ENCODE data around the gene BLM.
"Not testable (repeated sequence)": the region's sequence is repeated elsewhere in the genome, so short reads cannot be mapped to it uniquely, and the experiment has no call there.

BLM gene

GRCh38 chr15:90826206-90826885 lies 109.2 kb downstream of the BLM start:
- DNase-seq (ENCODE audit: low read depth); H3K36me3 ChIP-seq (ENCODE audit: control insufficient read depth, insufficient read depth, low read length, severe bottlenecking); H3K4me3 ChIP-seq (ENCODE audit: low read length); H3K4me1 ChIP-seq (ENCODE audit: control insufficient read depth, insufficient read depth, low read length); H3K9ac ChIP-seq (ENCODE audit: low read length); H3K9me3 ChIP-seq (ENCODE audit: control insufficient read depth, low read length): not testable (repeated sequence)
- H3K27me3 ChIP-seq (replicated peaks; ENCODE audit: control insufficient read depth, insufficient read depth, low read length) = peaks cover 14% of the 10 kb centered on the region

- no peak for DNase-seq (ENCODE audit: low read depth)
- Histone ChIP-seq H3K27me3 (replicated peaks; ENCODE audit: control insufficient read depth, insufficient read depth, low read length) (peaks cover 13% of the 10 kb centered on the region), H3K9me3 (ENCODE audit: control insufficient read depth, low read length) (no peaks in the 10 kb centered on the region), H3K4me3 (ENCODE audit: low read length) (no peak overlapping the region), H3K4me1 (ENCODE audit: control insufficient read depth, insufficient read depth, low read length) (no peaks in the 10 kb centered on the region), H3K36me3 (ENCODE audit: control insufficient read depth, insufficient read depth, low read length, severe bottlenecking) (no peaks in the 10 kb centered on the region), H3K9ac (ENCODE audit: low read length) (no peak overlapping the region)
These were observed 109.8 kb downstream of the BLM start for GRCh38 chr15:90826886-90827435.

- no peaks in the 10 kb centered on the region for H3K9me3 ChIP-seq (ENCODE audit: control insufficient read depth, low read length)
- no peaks in the 10 kb centered on the region for H3K4me1 ChIP-seq (ENCODE audit: control insufficient read depth, insufficient read depth, low read length)
- H3K36me3 ChIP-seq (ENCODE audit: control insufficient read depth, insufficient read depth, low read length, severe bottlenecking) = no peaks in the 10 kb centered on the region
- H3K4me3 ChIP-seq (ENCODE audit: low read length) = no peak overlapping the region
- DNase-seq (ENCODE audit: low read depth) = no peak
- peaks cover 10% of the 10 kb centered on the region for H3K27me3 ChIP-seq (replicated peaks; ENCODE audit: control insufficient read depth, insufficient read depth, low read length)
- H3K9ac ChIP-seq (ENCODE audit: low read length) = no peak overlapping the region
These were observed 111.0 kb downstream of the BLM start for GRCh38 chr15:90828111-90828510.

- no peak overlapping the region for H3K4me3 ChIP-seq (ENCODE audit: low read length)
- no peaks in the 10 kb centered on the region for H3K36me3 ChIP-seq (ENCODE audit: control insufficient read depth, insufficient read depth, low read length, severe bottlenecking)
- H3K9me3 ChIP-seq (ENCODE audit: control insufficient read depth, low read length) = no peaks in the 10 kb centered on the region
- H3K27me3 ChIP-seq (replicated peaks; ENCODE audit: control insufficient read depth, insufficient read depth, low read length) = peaks cover 10% of the 10 kb centered on the region
- no peak for DNase-seq (ENCODE audit: low read depth)
- no peaks in the 10 kb centered on the region for H3K4me1 ChIP-seq (ENCODE audit: control insufficient read depth, insufficient read depth, low read length)
- H3K9ac ChIP-seq (ENCODE audit: low read length) = no peak overlapping the region
These were observed 112.0 kb downstream of the BLM start for GRCh38 chr15:90829126-90829525.

GRCh38 chr15:90829942-90830440 lies 112.8 kb downstream of the BLM start:
- no peak overlapping the region for H3K9ac ChIP-seq (ENCODE audit: low read length)
- no peaks in the 10 kb centered on the region for H3K9me3 ChIP-seq (ENCODE audit: control insufficient read depth, low read length)
- H3K36me3 ChIP-seq (ENCODE audit: control insufficient read depth, insufficient read depth, low read length, severe bottlenecking) = no peaks in the 10 kb centered on the region
- H3K27me3 ChIP-seq (replicated peaks; ENCODE audit: control insufficient read depth, insufficient read depth, low read length) = peaks cover 1% of the 10 kb centered on the region
- no peak overlapping the region for H3K4me3 ChIP-seq (ENCODE audit: low read length)
- DNase-seq (ENCODE audit: low read depth) = no peak
- no peaks in the 10 kb centered on the region for H3K4me1 ChIP-seq (ENCODE audit: control insufficient read depth, insufficient read depth, low read length)

GRCh38 chr15:90834626-90835025 lies 117.5 kb downstream of the BLM start:
- Histone ChIP-seq H3K4me1 (ENCODE audit: control insufficient read depth, insufficient read depth, low read length) (peaks cover 2% of the 10 kb centered on the region), H3K27me3 (replicated peaks; ENCODE audit: control insufficient read depth, insufficient read depth, low read length) (no peaks in the 10 kb centered on the region), H3K9me3 (ENCODE audit: control insufficient read depth, low read length) (no peaks in the 10 kb centered on the region), H3K9ac (ENCODE audit: low read length) (no peak overlapping the region), H3K36me3 (ENCODE audit: control insufficient read depth, insufficient read depth, low read length, severe bottlenecking) (no peaks in the 10 kb centered on the region), H3K4me3 (ENCODE audit: low read length) (no peak overlapping the region)
- no peak for DNase-seq (ENCODE audit: low read depth)

GRCh38 chr15:90836296-90836871 lies 119.2 kb downstream of the BLM start:
- Histone ChIP-seq H3K9me3 (ENCODE audit: control insufficient read depth, low read length) (no peaks in the 10 kb centered on the region), H3K36me3 (ENCODE audit: control insufficient read depth, insufficient read depth, low read length, severe bottlenecking) (no peaks in the 10 kb centered on the region), H3K4me3 (ENCODE audit: low read length) (no peak overlapping the region), H3K4me1 (ENCODE audit: control insufficient read depth, insufficient read depth, low read length) (peaks cover 2% of the 10 kb centered on the region), H3K9ac (ENCODE audit: low read length) (no peak overlapping the region), H3K27me3 (replicated peaks; ENCODE audit: control insufficient read depth, insufficient read depth, low read length) (no peaks in the 10 kb centered on the region)
- peak; percentile 66 for DNase-seq (ENCODE audit: low read depth)

GRCh38 chr15:90837094-90837493 lies 119.9 kb downstream of the BLM start:
- H3K4me3 ChIP-seq (ENCODE audit: low read length) = no peak overlapping the region
- no peak for DNase-seq (ENCODE audit: low read depth)
- H3K9ac ChIP-seq (ENCODE audit: low read length) = no peak overlapping the region
- no peaks in the 10 kb centered on the region for H3K27me3 ChIP-seq (replicated peaks; ENCODE audit: control insufficient read depth, insufficient read depth, low read length)
- peaks cover 2% of the 10 kb centered on the region for H3K4me1 ChIP-seq (ENCODE audit: control insufficient read depth, insufficient read depth, low read length)
- H3K36me3 ChIP-seq (ENCODE audit: control insufficient read depth, insufficient read depth, low read length, severe bottlenecking) = no peaks in the 10 kb centered on the region
- H3K9me3 ChIP-seq (ENCODE audit: control insufficient read depth, low read length) = no peaks in the 10 kb centered on the region

- peaks cover 4% of the 10 kb centered on the region for H3K27me3 ChIP-seq (replicated peaks; ENCODE audit: control insufficient read depth, insufficient read depth, low read length)
- no peak for DNase-seq (ENCODE audit: low read depth)
These were observed 121.0 kb downstream of the BLM start for GRCh38 chr15:90838139-90838538.

GRCh38 chr15:90838544-90838943 lies 121.4 kb downstream of the BLM start:
- DNase-seq (ENCODE audit: low read depth) = no peak
- Histone ChIP-seq H3K9ac (ENCODE audit: low read length) (no peak overlapping the region), H3K27me3 (replicated peaks; ENCODE audit: control insufficient read depth, insufficient read depth, low read length) (peaks cover 4% of the 10 kb centered on the region), H3K4me1 (ENCODE audit: control insufficient read depth, insufficient read depth, low read length) (peaks cover 2% of the 10 kb centered on the region), H3K4me3 (ENCODE audit: low read length) (no peak overlapping the region), H3K36me3 (ENCODE audit: control insufficient read depth, insufficient read depth, low read length, severe bottlenecking) (no peaks in the 10 kb centered on the region), H3K9me3 (ENCODE audit: control insufficient read depth, low read length) (no peaks in the 10 kb centered on the region)

More at GRCh38 chr15:90838139-90838538, 121.0 kb downstream of the BLM start:
- no peak overlapping the region for H3K9ac ChIP-seq (ENCODE audit: low read length)
- H3K36me3 ChIP-seq (ENCODE audit: control insufficient read depth, insufficient read depth, low read length, severe bottlenecking) = no peaks in the 10 kb centered on the region
- H3K4me3 ChIP-seq (ENCODE audit: low read length) = no peak overlapping the region
- H3K4me1 ChIP-seq (ENCODE audit: control insufficient read depth, insufficient read depth, low read length) = peaks cover 2% of the 10 kb centered on the region
- H3K9me3 ChIP-seq (ENCODE audit: control insufficient read depth, low read length) = no peaks in the 10 kb centered on the region

- peaks cover 4% of the 10 kb centered on the region for H3K27me3 ChIP-seq (replicated peaks; ENCODE audit: control insufficient read depth, insufficient read depth, low read length)
- no peak overlapping the region for H3K9ac ChIP-seq (ENCODE audit: low read length)
These were observed 122.3 kb downstream of the BLM start for GRCh38 chr15:90839187-90840071.

More at GRCh38 chr15:90839187-90840071, 122.3 kb downstream of the BLM start:
- DNase-seq (ENCODE audit: low read depth) = no peak
- H3K4me1 ChIP-seq (ENCODE audit: control insufficient read depth, insufficient read depth, low read length) = peaks cover 2% of the 10 kb centered on the region
- H3K4me3 ChIP-seq (ENCODE audit: low read length) = no peak overlapping the region
- no peaks in the 10 kb centered on the region for H3K9me3 ChIP-seq (ENCODE audit: control insufficient read depth, low read length)
- H3K36me3 ChIP-seq (ENCODE audit: control insufficient read depth, insufficient read depth, low read length, severe bottlenecking) = no peaks in the 10 kb centered on the region
